Activated B cell treated with CpG ODN at 0.5 μM for 24 hours (primary cell): Measurements from ENCODE around the gene BAZ1A. TPM values are rescaled to one million over a fixed set of nuclear protein-coding genes. Genes with fewer than 3 reads are reported as not detected.

Experiments
- ATAC-seq: fragments of 200-7000 bp; cut with Tn5 transposase; one replicate; pipeline ENCODE4 v1.10.0; 2021; ENCODE audit warnings: low read depth, mild to moderate bottlenecking, moderate library complexity
- CTCF ChIA-PET: fragments of 350-600 bp; sonication (Branson Sonifier 250); formaldehyde crosslinking; loops from one replicate; lab custom pipeline; 2021; ENCODE audit warnings: antibody characterized with exemption; lab: Charles Lee
- POLR2A ChIA-PET: fragments of 350-600 bp; sonication (Branson Sonifier 250); formaldehyde crosslinking; loops from one replicate; lab custom pipeline; 2021; ENCODE audit warnings: antibody characterized with exemption; lab: Charles Lee
- DNase-seq: peaks from one replicate; pipeline ENCODE4 v3.0.0; 2022
- H3K27ac Mint-ChIP-seq: one replicate; pipeline ENCODE4 v1.8.0; 2020; ENCODE audit warnings: mixed read lengths
- H3K27me3 Mint-ChIP-seq: one replicate; pipeline ENCODE4 v1.8.0; 2021; ENCODE audit warnings: mixed read lengths
- H3K36me3 Mint-ChIP-seq: one replicate; pipeline ENCODE4 v1.8.0; 2021; ENCODE audit warnings: low read depth, mixed read lengths
- H3K4me1 Mint-ChIP-seq: one replicate; pipeline ENCODE4 v1.8.0; 2021; ENCODE audit warnings: mixed read lengths
- H3K4me3 Mint-ChIP-seq: one replicate; pipeline ENCODE4 v1.8.0; 2020; ENCODE audit warnings: mild to moderate bottlenecking, mixed read lengths
- H3K9me3 Mint-ChIP-seq: one replicate; pipeline ENCODE4 v1.8.0; 2020; ENCODE audit warnings: mixed read lengths
- intact Hi-C: fragments of 100-400 bp; cut with micrococcal nuclease; formaldehyde crosslinking; loops from one replicate; pipeline ENCODE4 v1.15.1; 2024
- total RNA-seq: library from RNA; stranded (reverse); gene quantifications from 2 replicates; pipeline ENCODE4 v1.2.3, GENCODE V29; 2022
- TF ChIP-seq, protein P1 (sequence below): fragments of 200-600 bp; IDR thresholded peaks from one replicate; pipeline ENCODE4 v1.8.0; 2022; ENCODE audit warnings: antibody characterized with exemption, mild to moderate bottlenecking

Gene BAZ1A
- total RNA-seq, 1 donor from 2014 or later, result 55.9 TPM

DNA sequence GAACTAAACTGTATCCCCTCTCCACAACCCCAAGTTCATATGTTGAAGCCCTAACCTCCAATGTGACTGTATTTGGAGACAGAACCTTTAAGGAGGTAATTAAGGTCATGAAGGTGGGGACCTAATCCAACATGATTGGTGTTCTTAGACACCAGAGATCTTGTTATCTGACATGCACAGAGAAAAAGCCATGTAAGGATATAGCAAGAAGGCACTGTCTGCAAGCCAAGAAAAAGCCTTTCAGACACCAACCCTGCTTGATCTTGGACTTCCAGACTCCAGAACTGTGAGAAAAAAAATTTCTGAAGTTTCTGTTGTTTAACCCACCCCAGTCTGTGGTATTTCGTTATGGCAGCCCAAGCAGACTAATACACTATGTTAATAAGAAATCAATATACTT, 98.5 kb downstream of the BAZ1A start:
- no peaks in the 10 kb centered on the region for H3K27me3 Mint-ChIP-seq
- H3K4me1 Mint-ChIP-seq, result no peaks in the 10 kb centered on the region
- peaks cover 71% of the 10 kb centered on the region for H3K36me3 Mint-ChIP-seq
- no peak overlapping the region for H3K27ac Mint-ChIP-seq
- DNase-seq, result no peak
- ChIA-PET POLR2A (no interaction called here), CTCF (interaction anchor here (0.6 kb wide), 1 partner anchor 10 kb away, joined by 3 read pairs; no protein-coding TSS in a partner anchor)
- intact Hi-C loops, result no loop called here
- ATAC-seq, result no peak
- TF ChIP-seq, protein P1, sequence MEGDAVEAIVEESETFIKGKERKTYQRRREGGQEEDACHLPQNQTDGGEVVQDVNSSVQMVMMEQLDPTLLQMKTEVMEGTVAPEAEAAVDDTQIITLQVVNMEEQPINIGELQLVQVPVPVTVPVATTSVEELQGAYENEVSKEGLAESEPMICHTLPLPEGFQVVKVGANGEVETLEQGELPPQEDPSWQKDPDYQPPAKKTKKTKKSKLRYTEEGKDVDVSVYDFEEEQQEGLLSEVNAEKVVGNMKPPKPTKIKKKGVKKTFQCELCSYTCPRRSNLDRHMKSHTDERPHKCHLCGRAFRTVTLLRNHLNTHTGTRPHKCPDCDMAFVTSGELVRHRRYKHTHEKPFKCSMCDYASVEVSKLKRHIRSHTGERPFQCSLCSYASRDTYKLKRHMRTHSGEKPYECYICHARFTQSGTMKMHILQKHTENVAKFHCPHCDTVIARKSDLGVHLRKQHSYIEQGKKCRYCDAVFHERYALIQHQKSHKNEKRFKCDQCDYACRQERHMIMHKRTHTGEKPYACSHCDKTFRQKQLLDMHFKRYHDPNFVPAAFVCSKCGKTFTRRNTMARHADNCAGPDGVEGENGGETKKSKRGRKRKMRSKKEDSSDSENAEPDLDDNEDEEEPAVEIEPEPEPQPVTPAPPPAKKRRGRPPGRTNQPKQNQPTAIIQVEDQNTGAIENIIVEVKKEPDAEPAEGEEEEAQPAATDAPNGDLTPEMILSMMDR, result no peak
- H3K9me3 Mint-ChIP-seq, result no peaks in the 10 kb centered on the region
- H3K4me3 Mint-ChIP-seq, result no peak overlapping the region

DNA sequence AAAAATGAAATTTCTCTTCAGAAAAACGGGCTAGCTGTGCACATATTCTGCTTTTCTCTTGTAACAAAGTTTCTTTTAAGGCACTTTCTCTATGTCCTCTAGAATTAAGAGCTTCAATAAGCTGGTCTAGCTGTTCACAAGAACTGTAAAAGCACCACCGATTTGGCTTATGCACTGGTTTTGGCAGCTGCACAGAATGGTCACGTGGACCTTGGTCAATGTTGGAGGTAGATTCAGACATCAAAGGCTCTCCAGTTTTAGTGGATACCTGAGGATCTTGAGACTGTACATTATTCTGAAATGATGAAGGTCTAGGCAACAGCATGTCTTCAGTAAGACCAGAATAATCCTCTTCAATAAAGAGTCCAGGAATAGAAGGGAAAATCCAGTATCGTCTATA, 99.2 kb downstream of the BAZ1A start:
- no peak for DNase-seq
- POLR2A ChIA-PET, result no interaction called here
- Mint-ChIP-seq H3K27me3 (no peaks in the 10 kb centered on the region), H3K27ac (no peak overlapping the region), H3K9me3 (no peaks in the 10 kb centered on the region), H3K4me1 (no peaks in the 10 kb centered on the region), H3K4me3 (no peak overlapping the region), H3K36me3 (peaks cover 73% of the 10 kb centered on the region)
- TF ChIP-seq, protein P1, result no peak
- intact Hi-C loops, result no loop called here
- ATAC-seq, result no peak
- CTCF ChIA-PET, result interaction anchor here (0.6 kb wide), 1 partner anchor 11 kb away, joined by 3 read pairs; no protein-coding TSS in a partner anchor

DNA sequence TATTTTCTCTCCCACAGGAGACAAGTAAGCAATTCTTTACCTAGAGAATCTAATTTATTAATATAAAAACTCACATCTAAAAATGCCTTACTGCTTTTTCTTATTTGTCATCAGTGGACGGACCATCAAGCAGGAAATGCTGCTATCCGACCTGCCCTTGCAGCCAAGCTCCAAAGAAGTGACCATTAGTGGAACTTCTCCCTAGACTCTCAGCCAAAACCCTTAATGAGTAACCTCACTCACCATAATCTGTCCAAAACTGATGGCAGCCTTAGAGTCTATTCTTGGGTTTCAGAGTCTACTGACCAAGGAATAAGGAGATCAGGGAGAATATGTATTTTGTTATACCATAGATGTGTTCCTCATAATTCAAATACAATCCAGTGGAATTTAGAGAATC, 99.8 kb downstream of the BAZ1A start:
- H3K9me3 Mint-ChIP-seq, result no peaks in the 10 kb centered on the region
- H3K27me3 Mint-ChIP-seq, result no peaks in the 10 kb centered on the region
- peaks cover 74% of the 10 kb centered on the region for H3K36me3 Mint-ChIP-seq
- CTCF ChIA-PET, result no interaction called here
- ATAC-seq, result no peak
- no peak for DNase-seq
- no peaks in the 10 kb centered on the region for H3K4me1 Mint-ChIP-seq
- no peak overlapping the region for H3K4me3 Mint-ChIP-seq
- no peak overlapping the region for H3K27ac Mint-ChIP-seq
- intact Hi-C loops, result no loop called here
- TF ChIP-seq, protein P1, result no peak
- POLR2A ChIA-PET, result no interaction called here

DNA sequence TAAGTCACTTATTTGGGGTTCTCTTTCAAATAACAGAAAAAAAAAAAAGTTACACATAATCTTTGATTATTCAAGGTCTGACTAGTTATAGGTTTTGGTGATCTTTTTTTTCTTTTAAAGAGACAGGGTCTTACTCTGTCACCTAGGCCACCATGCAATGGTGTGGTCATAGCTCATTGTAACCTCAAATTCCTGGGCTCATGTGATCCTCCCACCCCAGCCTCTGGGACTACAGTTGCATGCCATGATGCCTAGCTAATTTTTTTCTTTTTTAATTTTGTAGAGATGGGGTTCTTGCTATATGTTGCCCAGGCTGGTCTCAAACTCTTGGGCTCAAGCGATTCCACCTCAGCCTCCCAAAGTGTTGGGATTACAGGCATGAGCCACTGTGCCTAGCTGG, 104.3 kb downstream of the BAZ1A start:
- H3K9me3 Mint-ChIP-seq, result no peaks in the 10 kb centered on the region
- H3K27ac Mint-ChIP-seq, result no peak overlapping the region
- ATAC-seq, result no peak
- H3K36me3 Mint-ChIP-seq, result peaks cover 65% of the 10 kb centered on the region
- POLR2A ChIA-PET, result no interaction called here
- intact Hi-C loops, result no loop called here
- no peaks in the 10 kb centered on the region for H3K27me3 Mint-ChIP-seq
- CTCF ChIA-PET, result no interaction called here
- TF ChIP-seq, protein P1, result no peak
- DNase-seq, result no peak
- no peaks in the 10 kb centered on the region for H3K4me1 Mint-ChIP-seq
- H3K4me3 Mint-ChIP-seq, result no peak overlapping the region

DNA sequence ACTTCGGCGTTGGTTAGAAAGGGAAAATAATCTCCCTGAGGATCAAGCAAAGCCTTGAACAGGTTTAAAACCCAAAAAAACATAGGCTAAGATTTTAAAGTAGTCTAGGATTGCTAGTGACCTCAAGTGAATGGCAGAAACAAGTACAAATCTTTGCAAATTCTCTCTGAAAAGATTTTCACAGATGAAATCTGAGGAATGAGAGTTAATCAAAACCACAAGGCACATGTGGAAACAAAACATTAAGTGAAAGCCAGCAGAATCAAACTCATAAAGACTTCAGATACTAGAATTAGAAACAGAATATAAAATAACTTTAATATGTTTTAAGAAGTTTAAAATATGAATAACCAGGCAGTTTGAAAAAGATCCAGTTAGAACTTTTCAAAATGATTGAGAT, 108.6 kb downstream of the BAZ1A start:
- DNase-seq, result no peak
- TF ChIP-seq, protein P1, result no peak
- Mint-ChIP-seq H3K9me3 (no peaks in the 10 kb centered on the region), H3K27ac (no peak overlapping the region), H3K27me3 (no peaks in the 10 kb centered on the region), H3K4me1 (no peaks in the 10 kb centered on the region), H3K36me3 (peaks cover 70% of the 10 kb centered on the region), H3K4me3 (no peak overlapping the region)
- ChIA-PET POLR2A (interaction anchor here (0.6 kb wide), 1 partner anchor 16 kb away, joined by 4 read pairs; no protein-coding TSS in a partner anchor), CTCF (no interaction called here)
- no peak for ATAC-seq
- intact Hi-C loops, result no loop called here
